NCI-H146 (cell line): ENCODE data around the gene BNC2.

Source experiments
- DNase-seq: peaks from one replicate; lab custom pipeline; 2025; lab: John Stamatoyannopoulos, UW

Gene BNC2

DNA sequence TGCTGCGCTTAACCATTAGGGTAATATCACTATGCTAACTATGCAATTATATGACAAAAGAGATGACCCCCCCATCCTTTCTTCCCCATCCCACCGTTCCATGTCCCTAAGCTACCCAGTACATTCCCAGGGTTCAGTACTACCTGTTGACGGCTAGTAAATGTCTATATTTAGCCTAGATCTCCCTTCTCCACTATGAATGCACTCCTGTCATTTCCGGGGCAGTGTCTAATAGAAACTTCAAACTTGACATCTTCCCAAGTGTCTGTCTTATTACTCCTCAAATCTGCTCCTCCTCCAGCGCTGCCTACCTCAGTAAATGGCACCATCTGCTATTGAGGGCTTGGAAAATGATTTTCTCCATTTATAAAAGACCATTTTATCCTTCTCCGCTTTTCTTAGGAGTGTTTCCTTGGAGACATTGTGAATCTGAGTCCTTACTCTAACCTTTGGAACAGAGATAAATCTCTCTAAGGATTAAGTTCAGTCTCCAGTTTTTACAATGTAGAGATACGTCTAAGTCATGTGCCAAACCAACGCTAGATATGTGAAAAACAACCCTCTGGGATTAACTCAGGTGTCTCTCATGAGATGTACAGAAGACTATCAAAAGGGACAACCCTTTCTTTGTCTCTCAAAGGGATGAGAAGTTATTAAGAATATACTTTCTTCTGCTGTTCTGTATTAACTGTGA is 114.9 kb downstream of the BNC2 start:
- DNase-seq, result no peak

GRCh38 chr9:16754662-16755061 is 115.8 kb downstream of the BNC2 start:
- DNase-seq, result no peak

DNA sequence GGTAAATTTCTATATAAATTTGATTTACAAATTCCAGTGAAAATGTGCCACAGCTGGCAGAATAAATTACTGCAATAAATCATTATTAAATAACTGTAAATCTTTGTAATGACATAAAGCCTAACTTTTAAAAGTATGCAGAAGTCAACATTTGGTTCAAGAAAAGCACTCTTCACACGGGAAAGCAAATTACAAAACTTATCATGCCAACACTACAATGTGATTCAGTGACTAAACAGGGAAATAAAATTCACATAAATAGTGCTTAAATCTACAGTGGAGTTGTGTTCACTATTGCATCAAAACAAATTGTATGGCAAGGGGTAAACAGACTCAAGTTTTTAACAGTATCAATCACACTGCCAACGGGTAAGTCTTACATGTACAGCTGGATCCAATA is 117.2 kb downstream of the BNC2 start:
- DNase-seq, result no peak

DNA sequence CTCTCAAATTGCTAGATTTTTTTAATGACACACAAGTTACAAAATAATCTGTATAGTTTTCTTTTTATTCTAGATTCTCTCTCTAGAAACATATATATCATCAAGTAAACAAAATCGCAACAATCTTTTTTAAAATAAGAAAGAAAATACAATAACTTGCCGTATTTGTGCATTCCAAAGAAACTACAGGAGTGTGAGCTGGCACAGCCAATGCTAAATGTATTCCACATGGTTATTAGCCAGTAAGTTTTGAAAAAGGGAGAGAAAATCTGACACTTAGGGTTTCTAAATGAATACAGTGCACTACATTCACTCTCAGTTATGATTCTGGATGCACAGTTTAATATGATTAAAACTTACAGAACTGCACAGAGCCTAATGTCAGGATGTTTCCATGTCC is 117.9 kb downstream of the BNC2 start:
- DNase-seq, result no peak

GRCh38 chr9:16750553-16750952 is 119.9 kb downstream of the BNC2 start:
- DNase-seq, result no peak

- no peak for DNase-seq
These were observed 125.1 kb downstream of the BNC2 start for GRCh38 chr9:16745359-16745758.

GRCh38 chr9:16744394-16744793 is 126.1 kb downstream of the BNC2 start:
- DNase-seq, result no peak

DNA sequence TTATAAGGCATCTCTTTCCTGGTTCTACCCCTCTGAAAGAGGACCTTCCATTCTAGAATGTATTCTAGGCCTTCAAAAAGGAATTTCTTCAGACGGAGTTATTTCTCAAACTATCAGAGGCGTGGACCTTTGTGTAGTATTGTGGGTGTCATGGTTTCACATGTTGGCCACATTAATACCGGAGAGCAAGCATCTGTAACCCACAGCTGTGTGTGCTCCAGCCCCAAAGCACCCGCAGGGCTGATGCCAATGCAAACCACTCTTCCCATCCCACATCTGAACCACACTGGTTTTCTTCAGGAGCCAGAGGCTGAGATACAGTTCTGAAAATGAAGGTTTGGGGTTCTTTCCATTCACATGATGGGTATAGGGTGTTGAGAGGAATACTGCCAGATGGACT is 127.1 kb downstream of the BNC2 start:
- DNase-seq, result no peak

DNA sequence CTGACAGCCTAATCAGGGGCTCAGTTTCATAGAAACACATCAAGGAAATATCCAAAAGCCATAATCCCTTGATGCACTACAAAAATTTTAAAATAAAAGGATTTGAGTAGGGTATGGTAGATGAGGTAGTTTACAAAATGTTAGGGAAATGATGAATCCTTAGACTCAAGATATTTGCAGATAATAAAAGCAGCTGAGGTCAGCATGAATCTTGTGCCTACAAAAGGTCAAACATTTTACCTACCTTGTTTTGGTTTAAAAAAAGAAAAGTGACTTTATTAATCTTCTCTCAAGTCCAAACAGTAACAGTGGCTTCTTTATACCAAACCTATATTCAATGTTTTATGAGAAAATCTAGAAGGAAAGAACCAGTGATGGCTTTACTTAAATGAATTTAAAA is 135.5 kb downstream of the BNC2 start:
- DNase-seq, result no peak

DNA sequence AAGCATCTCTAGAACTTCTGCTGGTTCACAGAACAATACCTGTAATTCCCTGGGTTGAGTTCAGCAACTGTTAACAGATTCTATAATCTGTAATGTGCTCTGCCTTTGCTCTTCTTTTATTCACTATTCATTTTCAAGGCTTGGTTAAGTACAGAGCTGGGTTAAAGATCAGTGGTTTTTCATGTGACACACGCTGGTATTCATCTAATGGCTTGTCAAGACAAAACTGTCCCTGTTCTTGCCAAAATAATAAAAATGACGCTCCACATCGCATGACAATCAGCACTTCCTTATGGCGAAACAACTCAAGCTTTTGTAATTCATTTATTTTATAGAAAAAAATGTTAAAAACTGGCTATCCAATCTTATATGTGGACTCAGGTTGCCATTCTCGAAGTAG is 137.9 kb downstream of the BNC2 start:
- no peak for DNase-seq

DNA sequence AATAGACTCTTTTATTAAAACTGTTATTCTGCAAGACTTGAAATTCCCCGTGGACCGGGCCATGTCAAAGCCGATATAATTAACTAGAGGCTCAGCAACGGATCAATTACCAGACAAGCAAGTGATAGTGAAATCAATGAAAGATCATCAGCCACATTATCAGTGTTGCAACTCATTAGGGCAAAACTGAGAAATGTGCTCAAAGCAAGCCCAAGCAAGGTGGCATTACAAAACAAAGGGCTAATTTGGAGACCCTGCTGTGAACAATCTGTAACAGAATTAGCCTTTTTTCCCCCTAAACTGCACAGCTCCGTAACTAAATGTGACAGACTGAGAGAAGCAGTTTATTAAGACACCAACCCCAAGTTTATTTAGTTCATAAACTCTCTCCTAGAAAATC is 140.3 kb downstream of the BNC2 start:
- DNase-seq, result no peak

- no peak for DNase-seq
These were observed 140.8 kb downstream of the BNC2 start for GRCh38 chr9:16729651-16730050.

- DNase-seq, result no peak
These were observed 142.3 kb downstream of the BNC2 start for GRCh38 chr9:16728137-16728508.

- DNase-seq, result no peak
These were observed 142.9 kb downstream of the BNC2 start for GRCh38 chr9:16727452-16728136.

DNA sequence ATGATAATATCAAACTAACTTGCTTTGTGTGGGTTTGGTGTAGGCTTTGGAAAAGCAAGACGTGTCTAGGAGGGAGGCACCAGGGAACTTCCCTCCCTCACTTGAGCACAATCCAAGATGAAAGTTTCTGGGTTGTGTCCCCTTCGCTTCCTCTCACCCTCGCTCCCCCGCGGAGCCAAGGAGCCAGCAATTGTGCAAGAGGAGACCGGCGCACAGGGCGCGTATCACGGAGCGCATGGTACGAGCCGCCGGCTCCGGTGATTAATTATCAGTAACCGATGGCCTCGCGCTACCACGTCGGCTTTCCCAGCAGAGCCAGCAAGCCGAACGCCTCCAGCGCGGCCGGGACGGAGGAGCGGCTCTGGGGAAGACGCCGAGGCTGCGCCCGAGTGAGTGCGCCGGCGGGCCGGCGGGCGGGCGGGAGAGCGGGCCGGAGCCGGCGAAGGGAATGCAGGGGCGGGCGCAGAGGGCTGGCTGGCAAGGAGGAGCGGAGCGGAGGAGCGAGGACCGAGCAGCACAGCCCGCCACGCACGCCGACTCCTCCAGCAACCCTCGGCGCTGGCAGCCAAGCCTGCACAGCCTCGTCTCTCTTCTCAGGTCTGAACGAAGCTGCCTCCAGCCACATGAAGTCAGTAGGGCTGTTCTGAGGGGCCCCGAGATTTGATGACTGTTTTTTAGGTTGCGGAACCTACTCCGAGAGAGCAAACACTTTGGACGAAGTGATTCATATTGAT is 143.6 kb downstream of the BNC2 start:
- peak; percentile 49 for DNase-seq

DNA sequence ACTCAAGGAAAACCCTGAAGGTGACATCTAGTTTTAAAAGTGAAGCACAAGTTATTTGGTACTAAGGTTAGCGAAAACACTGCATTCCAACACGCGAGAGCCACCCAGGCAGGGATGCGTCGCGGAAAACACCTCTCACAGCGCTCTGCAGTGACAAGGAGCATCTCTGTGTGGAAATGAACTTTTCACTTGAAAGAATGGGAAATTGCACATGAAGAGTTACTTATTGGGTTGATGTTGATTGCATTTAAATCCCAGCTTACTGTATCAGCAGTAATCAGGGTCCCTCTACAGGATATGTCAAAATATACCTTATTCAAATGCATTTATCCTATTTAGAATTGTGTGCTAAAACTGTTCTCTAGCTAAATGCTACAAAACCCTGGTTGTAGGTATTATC is 144.4 kb downstream of the BNC2 start:
- no peak for DNase-seq

DNA sequence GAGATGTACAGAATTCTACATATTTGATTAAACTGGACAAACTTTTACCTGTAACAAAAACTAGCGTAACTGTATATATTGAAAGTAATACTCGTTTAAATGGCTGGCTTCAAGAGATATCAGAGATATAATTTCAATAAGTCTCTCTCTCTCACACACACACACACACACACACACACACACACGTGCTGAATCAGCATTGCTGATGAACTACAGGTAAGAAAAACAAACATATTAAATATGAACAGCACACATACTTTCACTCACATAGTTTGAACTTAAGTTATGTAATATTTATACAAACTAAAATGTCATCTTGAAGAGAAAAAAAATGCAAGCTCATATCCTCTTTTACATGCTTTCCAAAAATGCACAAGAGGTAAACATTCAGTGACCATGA is 145.4 kb downstream of the BNC2 start:
- DNase-seq, result no peak

GRCh38 chr9:16721972-16722371 is 148.5 kb downstream of the BNC2 start:
- DNase-seq, result no peak

DNA sequence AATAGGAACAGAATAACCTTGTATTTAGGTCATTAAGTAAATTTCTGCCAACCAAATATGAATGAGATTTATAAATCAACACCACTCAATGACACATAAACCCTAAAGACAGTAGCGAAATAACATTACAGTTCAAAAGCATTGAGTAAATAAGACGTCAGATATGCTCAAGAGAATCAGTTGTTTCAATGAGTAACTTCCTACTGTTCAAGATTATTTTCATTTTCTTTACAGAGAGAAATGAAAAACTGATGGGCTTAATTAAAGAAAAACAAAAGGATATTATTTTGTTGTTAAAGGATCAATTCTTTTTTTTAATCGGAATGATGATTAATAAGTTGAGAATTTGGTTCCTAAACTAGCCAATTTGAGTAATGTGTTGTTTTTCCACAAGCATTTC is 150.1 kb downstream of the BNC2 start:
- DNase-seq, result no peak

GRCh38 chr9:16719921-16720320 is 150.5 kb downstream of the BNC2 start:
- no peak for DNase-seq

DNA sequence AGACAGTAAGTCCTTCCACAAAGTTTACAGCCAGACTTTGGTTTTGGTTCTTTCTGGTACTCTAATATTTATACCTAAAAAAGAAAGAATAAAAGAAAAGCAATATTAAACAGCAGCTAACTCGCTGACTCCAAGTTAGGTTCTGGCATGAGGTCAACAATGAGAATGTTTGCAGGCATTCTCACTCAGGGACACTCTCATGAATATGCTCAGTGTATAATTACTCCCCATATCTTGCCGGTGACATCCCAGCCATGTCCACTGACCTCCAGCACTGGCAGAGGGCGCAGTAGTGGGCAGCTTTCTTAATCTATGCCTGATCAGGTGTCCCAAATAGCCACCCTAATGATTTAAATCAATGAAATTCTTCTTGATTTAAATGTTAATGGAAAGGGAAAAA is 151.5 kb downstream of the BNC2 start:
- DNase-seq, result no peak

- no peak for DNase-seq
These were observed 152.2 kb downstream of the BNC2 start for GRCh38 chr9:16718296-16718695.

GRCh38 chr9:16716601-16717000 is 153.9 kb downstream of the BNC2 start:
- no peak for DNase-seq
